ENCODE measurements around the gene CHN1.

Gene CHN1

GRCh38 chr2:175004980-175005732 is at the start of gene CHN1:
TSS of gene CHN1 (minus strand) at chr2:175005381. CDS start at chr2:175004912, 469 bp downstream.
- DNase-seq: peak; percentile 84

GRCh38 chr2:175054340-175054739 is 49.2 kb upstream of the CHN1 start:
- DNase-seq: no peak

- no peak for DNase-seq
These were observed 44.5 kb upstream of the CHN1 start for GRCh38 chr2:175049661-175050060.

GRCh38 chr2:175048275-175048674 is 43.1 kb upstream of the CHN1 start:
- no peak for DNase-seq

- no peak for DNase-seq
These were observed 34.3 kb upstream of the CHN1 start for GRCh38 chr2:175039490-175039889.

- DNase-seq: no peak
These were observed 33.9 kb upstream of the CHN1 start for GRCh38 chr2:175039031-175039430.

GRCh38 chr2:175037941-175038340 is 32.8 kb upstream of the CHN1 start:
- no peak for DNase-seq

- DNase-seq: peak; percentile 48
These were observed 31.4 kb upstream of the CHN1 start for GRCh38 chr2:175036582-175037018.

- DNase-seq: no peak
These were observed 30.6 kb upstream of the CHN1 start for GRCh38 chr2:175035806-175036205.

GRCh38 chr2:175034716-175035115 is 29.5 kb upstream of the CHN1 start:
- no peak for DNase-seq

- DNase-seq: peak; percentile 20
These were observed 25.4 kb upstream of the CHN1 start for GRCh38 chr2:175030380-175031271.

GRCh38 chr2:175027755-175028154 is 22.6 kb upstream of the CHN1 start:
- no peak for DNase-seq

GRCh38 chr2:175026385-175026784 is 21.2 kb upstream of the CHN1 start:
- no peak for DNase-seq

- no peak for DNase-seq
These were observed 20.8 kb upstream of the CHN1 start for GRCh38 chr2:175025946-175026345.

GRCh38 chr2:175025233-175025632 is 20.1 kb upstream of the CHN1 start:
- no peak for DNase-seq

GRCh38 chr2:175022923-175023322 is 17.7 kb upstream of the CHN1 start:
- DNase-seq: no peak

GRCh38 chr2:175019566-175020327 is 14.6 kb upstream of the CHN1 start:
- DNase-seq: no peak

GRCh38 chr2:175017618-175018414 is 12.6 kb upstream of the CHN1 start:
- no peak for DNase-seq

GRCh38 chr2:175015340-175015739 is 10.2 kb upstream of the CHN1 start:
- DNase-seq: no peak

GRCh38 chr2:175012516-175012915 is 7.3 kb upstream of the CHN1 start:
- DNase-seq: no peak

GRCh38 chr2:175011505-175011904 is 6.3 kb upstream of the CHN1 start:
- no peak for DNase-seq

GRCh38 chr2:175010848-175011254 is 5.7 kb upstream of the CHN1 start:
- no peak for DNase-seq
